ENCODE measurements around the gene NETO1. TPM values are rescaled to one million over a fixed set of nuclear protein-coding genes. Genes with fewer than 3 reads are reported as not detected.

Gene NETO1
- polyA plus RNA-seq, 1 experiment = 0.55 TPM

DNA sequence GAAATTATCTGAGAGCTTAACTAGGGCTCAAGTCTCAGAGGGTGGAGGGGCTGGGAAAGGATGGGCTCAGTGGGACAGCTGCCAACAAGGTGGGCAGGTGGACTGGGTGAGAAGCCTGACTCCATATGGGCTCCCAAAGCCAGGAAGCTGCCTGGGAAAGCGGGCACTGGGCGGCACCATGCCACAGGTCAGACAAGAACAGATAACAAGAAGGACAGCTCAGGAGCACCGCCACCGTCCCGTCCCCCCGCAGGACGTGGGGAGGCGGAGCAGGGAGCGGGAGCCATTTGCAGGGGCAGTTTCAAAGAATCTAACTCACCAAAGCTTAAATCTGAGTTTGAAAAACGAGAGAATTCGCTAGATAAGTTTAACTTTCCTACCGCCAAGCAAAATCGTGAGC, 45.6 kb downstream of the NETO1 start:
- ChIA-PET CTCF (no interaction called here), POLR2A (no interaction called here)
- no peak overlapping the region for H3K4me3 ChIP-seq (ENCODE audit: low read depth, low read length)
- no peak overlapping the region for H3K27ac ChIP-seq (ENCODE audit: low read depth, low read length)
- TF ChIP-seq, protein P1, sequence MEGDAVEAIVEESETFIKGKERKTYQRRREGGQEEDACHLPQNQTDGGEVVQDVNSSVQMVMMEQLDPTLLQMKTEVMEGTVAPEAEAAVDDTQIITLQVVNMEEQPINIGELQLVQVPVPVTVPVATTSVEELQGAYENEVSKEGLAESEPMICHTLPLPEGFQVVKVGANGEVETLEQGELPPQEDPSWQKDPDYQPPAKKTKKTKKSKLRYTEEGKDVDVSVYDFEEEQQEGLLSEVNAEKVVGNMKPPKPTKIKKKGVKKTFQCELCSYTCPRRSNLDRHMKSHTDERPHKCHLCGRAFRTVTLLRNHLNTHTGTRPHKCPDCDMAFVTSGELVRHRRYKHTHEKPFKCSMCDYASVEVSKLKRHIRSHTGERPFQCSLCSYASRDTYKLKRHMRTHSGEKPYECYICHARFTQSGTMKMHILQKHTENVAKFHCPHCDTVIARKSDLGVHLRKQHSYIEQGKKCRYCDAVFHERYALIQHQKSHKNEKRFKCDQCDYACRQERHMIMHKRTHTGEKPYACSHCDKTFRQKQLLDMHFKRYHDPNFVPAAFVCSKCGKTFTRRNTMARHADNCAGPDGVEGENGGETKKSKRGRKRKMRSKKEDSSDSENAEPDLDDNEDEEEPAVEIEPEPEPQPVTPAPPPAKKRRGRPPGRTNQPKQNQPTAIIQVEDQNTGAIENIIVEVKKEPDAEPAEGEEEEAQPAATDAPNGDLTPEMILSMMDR (IDR thresholded peaks at IDR 0.05; ENCODE audit: low read depth, low read length) = no peak
- peaks cover 7% of the 10 kb centered on the region for H3K9me3 ChIP-seq (ENCODE audit: control insufficient read depth, insufficient read depth, low read length)
- no peaks in the 10 kb centered on the region for H3K27me3 ChIP-seq (ENCODE audit: control insufficient read depth, insufficient read depth, low read length)
- no peak for DNase-seq (ENCODE audit: low read depth, low spot score)

DNA sequence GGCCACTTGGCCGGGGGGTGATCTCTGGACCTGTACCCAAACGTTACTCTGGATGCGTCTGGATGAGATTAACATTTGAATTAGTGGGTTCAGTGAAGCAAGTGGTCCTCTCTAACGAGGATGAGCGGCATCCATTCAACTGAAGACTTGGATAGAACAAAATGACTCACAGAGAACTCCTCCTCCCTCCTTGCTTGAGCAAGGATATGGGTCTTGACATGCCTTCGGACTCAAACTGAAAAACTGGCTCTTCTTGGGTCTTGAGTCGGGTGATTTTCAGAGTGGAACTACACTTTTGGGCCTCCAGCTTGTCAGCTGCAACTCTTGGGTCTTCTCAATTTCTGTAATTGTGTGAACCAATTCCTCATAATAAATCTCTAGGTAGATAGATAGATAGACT, 47.2 kb downstream of the NETO1 start:
- Histone ChIP-seq H3K4me3 (ENCODE audit: low read depth, low read length) (no peak overlapping the region), H3K27ac (ENCODE audit: low read depth, low read length) (no peak overlapping the region), H3K27me3 (ENCODE audit: control insufficient read depth, insufficient read depth, low read length) (no peaks in the 10 kb centered on the region), H3K9me3 (ENCODE audit: control insufficient read depth, insufficient read depth, low read length) (peaks cover 16% of the 10 kb centered on the region)
- ChIA-PET POLR2A (no interaction called here), CTCF (no interaction called here)
- no peak for DNase-seq (ENCODE audit: low read depth, low spot score)
- TF ChIP-seq, protein P1 (IDR thresholded peaks at IDR 0.05; ENCODE audit: low read depth, low read length) = no peak

DNA sequence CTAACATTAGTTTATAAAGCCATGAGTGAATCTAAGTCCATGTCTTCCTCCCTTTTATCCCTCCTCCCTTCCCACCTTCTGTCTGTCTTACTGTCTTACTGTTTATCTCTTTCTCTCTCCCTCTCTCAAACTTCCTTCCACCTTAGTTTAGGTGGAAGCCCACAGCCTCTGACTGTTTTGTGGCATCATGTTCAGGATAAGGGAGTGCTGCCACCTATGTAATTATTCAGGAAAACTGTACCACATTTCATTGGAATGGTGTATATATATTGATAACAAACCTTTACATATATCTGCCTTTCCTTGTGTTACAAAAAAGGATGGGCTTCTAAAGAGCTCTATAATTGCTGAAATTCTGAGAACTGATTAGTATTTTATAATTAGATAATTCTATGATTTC, 48.7 kb downstream of the NETO1 start:
- CTCF ChIA-PET = no interaction called here
- TF ChIP-seq, protein P1 (IDR thresholded peaks at IDR 0.05; ENCODE audit: low read depth, low read length) = no peak
- Histone ChIP-seq H3K27ac (ENCODE audit: low read depth, low read length) (no peak overlapping the region), H3K4me3 (ENCODE audit: low read depth, low read length) (no peak overlapping the region), H3K9me3 (ENCODE audit: control insufficient read depth, insufficient read depth, low read length) (peaks cover 16% of the 10 kb centered on the region), H3K27me3 (ENCODE audit: control insufficient read depth, insufficient read depth, low read length) (no peaks in the 10 kb centered on the region)
- no peak for DNase-seq (ENCODE audit: low read depth, low spot score)
- POLR2A ChIA-PET = no interaction called here

DNA sequence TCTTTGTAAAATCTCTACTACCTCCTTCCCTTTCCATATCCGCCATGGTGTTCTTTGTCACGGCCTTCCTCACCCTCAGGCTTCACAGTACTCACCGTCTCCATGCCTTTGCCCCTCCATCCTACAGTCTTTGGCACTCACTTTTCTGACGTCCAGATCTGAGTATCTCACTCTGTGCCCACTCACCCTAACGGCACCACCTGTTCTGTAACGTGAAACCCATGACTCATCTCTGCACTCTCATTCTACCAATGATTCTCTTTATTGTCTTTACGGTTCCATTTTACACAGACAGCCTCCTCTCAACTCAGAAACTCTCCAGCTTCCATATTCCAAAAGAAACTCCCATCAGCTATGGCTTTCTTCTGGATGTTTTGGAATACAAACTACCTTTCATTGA, 56.7 kb downstream of the NETO1 start:
- Histone ChIP-seq H3K9me3 (ENCODE audit: control insufficient read depth, insufficient read depth, low read length) (0 out of 2 replicates have a peak, but pooled peaks cover 3% of the 10 kb centered on the region), H3K27ac (ENCODE audit: low read depth, low read length) (no peak overlapping the region), H3K27me3 (ENCODE audit: control insufficient read depth, insufficient read depth, low read length) (no peaks in the 10 kb centered on the region), H3K4me3 (ENCODE audit: low read depth, low read length) (no peak overlapping the region)
- TF ChIP-seq, protein P1 (IDR thresholded peaks at IDR 0.05; ENCODE audit: low read depth, low read length) = no peak
- CTCF ChIA-PET = no interaction called here
- no peak for DNase-seq (ENCODE audit: low read depth, low spot score)
- POLR2A ChIA-PET = no interaction called here

DNA sequence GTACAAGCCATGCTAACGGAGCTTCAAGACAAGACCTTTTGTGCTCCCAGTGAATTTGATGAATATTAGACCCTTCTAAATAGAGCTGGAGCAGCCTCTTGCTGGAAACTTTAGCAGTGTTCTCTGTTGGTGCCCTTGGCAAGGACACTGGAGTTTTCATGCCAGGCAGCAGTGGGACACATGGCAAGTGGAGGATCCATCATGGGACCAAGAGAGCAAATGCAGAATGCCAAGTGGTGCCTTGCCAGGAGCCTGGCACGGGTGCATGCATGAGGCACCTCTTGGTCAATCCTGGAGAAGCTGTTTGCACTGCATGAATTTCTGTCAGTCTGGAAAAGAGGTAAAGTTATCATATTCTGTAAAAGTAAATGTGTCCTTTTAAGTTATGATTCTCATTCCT, 59.1 kb downstream of the NETO1 start:
- POLR2A ChIA-PET = no interaction called here
- CTCF ChIA-PET = interaction anchor here (0.6 kb wide), 1 partner anchor 1339 kb away, joined by 4 read pairs; no protein-coding TSS in a partner anchor

More for the DNA sequence above, 59.1 kb downstream of the NETO1 start:
- Histone ChIP-seq H3K27me3 (ENCODE audit: control insufficient read depth, insufficient read depth, low read length) (no peaks in the 10 kb centered on the region), H3K9me3 (ENCODE audit: control insufficient read depth, insufficient read depth, low read length) (0 out of 2 replicates have a peak, but pooled peaks cover 3% of the 10 kb centered on the region), H3K27ac (ENCODE audit: low read depth, low read length) (no peak overlapping the region), H3K4me3 (ENCODE audit: low read depth, low read length) (no peak overlapping the region)
- TF ChIP-seq, protein P1 (IDR thresholded peaks at IDR 0.05; ENCODE audit: low read depth, low read length) = no peak
- DNase-seq (ENCODE audit: low read depth, low spot score) = no peak
